GM18498 (cell line): ENCODE data around the gene LYSMD3.
"Not testable (repeated sequence)": the region's sequence is repeated elsewhere in the genome, so short reads cannot be mapped to it uniquely, and the experiment has no call there.

Source experiments
- ATAC-seq: cut with Tn5 transposase; IDR thresholded peaks from one replicate; pipeline ENCODE4 v1.9.1; 2021; ENCODE audit warnings: mild to moderate bottlenecking, moderate library complexity; ENCODE audit not compliant: unreplicated experiment

Gene LYSMD3

DNA sequence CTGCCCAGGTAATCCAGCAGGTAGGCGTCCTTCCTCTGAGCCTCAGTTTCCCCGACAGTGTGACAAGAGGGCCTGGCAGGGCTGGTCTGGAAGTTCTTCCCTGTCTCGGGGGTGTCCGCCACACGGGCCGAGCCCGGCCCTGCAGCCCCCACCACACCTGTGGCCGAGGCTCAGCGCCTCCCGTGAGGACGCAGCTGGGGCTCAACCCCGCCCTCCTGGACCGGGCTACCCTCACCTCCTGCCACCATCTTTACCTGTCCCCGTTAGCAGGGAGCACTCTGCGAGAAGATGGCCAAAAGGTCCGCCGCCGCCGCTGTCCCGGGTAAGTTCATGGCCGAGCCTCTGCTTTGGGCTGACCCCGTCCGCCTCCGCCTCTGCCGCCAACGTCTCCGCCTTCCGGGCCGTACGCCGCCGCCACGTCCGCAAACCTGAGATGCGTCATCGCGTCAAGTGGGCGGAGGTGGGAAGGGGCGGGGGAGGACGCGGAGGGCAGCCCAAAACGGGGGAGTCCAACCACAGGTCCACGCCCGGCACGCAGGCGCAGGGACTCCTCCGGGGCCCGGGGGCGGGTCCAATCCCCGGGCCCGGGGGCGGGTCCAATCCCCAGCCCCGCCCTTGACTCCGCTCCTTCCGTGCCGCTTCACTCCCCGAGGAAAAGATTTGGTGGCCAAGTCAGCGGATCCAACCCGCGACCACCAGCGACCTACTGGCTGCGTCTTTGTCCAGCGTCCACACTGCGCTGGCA, at the start of gene LYSMD3:
TSS of gene LYSMD3 (minus strand) at position 391 of the 745 bp plus-strand sequence. CDS start 4,295 bp downstream, outside the sequence.
- peak; percentile 94 for ATAC-seq

DNA sequence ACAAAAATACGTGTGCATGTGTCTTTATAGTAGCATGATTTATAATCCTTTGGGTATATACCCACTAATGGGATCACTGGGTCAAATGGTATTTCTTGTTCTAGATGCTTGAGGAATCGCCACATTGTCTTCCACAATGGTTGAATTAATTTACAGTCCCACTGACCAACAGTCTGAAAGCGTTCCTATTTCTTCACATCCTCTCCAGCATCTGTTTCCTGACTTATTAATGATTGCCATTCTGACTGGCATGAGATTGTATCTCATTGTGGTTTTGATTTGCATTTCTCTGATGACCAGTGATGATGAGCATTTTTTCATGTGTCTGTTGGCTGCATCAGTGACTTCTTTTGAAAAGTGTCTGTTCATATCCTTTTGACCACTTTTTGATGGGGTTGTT, 47.2 kb upstream of the LYSMD3 start:
- not testable (repeated sequence) for ATAC-seq

DNA sequence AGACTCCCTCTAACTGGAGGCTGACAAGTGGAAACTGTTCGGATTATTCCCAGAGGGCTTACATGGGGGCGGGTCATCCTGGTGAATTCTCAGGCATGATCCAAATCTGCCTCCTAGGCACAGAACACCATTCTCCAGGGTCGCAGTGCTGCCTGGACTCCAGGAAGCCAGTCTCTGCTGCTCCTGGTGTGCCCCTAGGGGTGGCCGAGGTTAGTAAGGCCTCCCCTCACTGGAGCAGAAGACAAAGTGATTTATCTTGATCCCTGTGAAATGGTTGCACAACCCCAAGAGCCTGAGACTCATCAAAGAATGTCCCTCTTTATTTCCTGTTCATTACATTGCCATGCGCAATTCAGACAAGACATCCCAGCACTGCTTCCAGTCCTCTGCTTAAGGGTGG, 46.3 kb upstream of the LYSMD3 start:
- no peak for ATAC-seq

DNA sequence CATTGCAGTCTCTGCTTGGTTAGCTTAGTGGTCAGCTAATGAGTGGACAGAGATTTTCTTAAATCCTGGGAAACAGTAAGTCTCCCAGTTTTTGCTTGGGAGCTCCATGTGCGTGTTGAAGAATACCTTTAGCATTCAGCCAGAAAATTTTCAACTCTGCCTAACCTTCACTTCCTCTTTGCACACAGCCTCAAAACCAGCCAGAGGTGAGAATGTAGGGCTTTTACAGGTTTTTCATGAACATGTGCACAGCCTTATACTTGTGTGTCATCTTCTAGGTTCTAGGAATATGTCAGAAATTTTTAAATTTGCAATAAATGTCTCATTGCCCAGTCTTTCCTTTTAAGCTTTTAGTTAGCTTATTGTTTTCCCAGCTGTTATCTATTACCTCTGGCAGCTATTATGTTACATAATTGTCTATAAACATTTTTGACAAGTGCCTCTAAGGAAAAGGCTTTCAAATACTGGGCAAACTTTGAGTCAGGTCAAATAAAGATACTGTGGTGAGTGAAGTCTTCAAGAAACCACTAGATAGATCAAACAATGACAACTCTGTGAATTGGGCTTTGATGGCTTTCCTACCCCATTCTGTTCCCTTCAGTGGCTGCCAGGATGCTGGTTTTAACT, 41.9 kb upstream of the LYSMD3 start:
- ATAC-seq = no peak

DNA sequence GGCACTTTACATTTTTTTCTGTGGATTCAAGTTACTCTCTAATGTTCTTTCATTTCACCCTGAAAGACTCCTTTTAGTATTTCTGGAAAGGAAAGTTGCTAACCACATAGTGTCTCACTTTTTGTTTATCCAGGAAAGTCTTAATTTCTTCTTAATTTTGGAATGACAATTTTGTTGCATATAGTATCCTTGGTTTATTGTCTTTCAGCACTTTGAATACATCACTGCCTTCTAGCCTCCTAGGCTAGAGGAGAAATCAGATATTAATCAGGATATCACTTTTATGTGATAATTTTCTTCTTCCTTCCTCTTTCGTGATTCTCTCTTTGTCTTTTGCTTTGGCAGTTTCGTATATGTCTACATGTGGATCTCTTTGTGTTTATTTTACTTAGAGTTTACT, 40.6 kb upstream of the LYSMD3 start:
- no peak for ATAC-seq

DNA sequence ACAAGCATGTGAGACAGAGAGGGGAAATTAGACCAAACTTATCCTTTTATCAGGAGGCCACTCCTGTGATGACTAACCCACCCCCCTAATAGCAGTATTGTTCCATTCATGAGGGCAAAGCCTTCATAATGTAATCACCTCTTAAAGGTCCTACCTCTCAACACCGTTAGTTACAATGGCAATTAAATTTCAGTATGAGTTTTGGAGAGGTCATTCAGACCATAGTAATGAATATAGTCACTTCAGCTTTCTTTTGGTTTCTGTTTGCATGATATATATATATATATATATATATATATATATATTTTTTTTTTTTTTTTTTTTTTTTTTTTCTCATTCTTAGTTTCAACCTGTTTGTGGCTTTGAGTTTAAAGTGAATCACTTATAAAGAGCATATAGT, 39.7 kb upstream of the LYSMD3 start:
- no peak for ATAC-seq

DNA sequence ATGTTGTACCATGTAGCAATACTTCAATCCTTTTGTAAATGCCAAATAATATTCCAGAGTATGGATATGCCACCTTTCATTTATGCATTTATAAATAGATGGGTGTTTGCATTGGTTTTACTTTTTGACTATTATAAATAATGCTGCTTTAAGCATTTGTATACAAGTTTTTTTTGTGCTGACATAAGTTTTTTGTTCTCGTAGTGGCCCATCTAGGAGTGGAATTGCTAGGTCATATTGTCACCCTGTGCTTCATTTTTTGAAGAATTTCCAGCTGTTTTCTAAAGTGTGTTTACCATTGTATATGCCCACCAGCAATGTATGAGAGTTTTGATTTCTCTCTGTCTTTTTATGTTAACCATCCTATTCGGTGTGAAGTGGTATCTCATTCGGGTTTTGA, 36.1 kb upstream of the LYSMD3 start:
- no peak for ATAC-seq

DNA sequence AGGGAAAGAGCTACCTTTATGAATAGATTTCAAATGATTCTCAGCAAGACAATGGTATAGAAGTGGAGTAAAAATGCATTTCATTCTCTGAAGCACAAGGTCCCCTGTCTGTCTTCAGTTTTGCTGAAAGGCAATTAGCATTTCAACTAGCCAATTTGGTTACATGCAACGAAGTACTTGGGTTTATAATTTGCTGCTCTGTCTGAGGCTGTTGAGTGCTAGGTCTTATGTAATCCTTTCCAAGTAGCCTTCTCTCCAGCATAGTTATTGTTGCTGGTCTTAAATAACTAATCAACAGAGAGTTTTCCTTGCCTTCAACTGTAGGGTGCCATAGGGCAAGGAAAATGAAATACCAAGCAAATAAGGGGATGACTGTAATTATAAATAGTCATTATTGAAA, 33.7 kb upstream of the LYSMD3 start:
- ATAC-seq = no peak

DNA sequence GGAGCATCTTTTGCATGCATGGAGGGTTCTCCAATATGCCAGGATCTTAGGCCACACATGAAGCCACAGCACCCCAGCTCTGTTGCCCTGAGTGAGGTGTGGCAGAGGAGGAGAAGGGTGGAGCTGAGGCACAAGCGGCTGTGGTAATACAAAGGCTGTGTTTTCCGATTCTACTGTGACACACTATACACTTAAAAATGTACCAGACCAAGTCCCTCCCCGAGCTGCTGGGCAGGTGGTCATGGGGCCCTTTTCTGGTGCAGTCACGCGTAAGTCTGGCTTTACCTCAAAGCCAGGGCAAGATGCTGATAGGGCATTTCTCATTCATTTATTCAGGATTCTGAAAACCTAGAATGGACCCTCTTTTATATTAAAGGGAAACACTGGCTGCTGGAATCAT, 33.0 kb upstream of the LYSMD3 start:
- ATAC-seq = no peak

DNA sequence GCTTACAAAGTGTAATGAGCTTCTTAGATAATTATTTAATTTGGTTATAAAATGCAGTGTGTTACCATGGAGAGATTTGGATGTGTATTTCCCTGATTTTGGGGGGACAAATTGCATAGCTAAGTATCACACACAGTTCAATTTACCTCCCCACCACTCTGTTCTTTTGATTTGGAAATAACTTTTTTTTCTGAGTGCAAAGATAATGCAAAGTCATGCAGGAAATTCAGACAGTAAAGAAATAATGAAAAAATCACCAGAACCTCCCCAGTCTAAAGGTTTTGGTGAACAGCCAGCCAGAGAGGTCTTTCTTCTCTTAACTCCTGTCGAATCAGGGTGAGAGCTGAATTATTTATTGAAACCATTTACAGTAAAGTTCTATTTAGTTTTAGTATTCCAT, 32.4 kb upstream of the LYSMD3 start:
- no peak for ATAC-seq

DNA sequence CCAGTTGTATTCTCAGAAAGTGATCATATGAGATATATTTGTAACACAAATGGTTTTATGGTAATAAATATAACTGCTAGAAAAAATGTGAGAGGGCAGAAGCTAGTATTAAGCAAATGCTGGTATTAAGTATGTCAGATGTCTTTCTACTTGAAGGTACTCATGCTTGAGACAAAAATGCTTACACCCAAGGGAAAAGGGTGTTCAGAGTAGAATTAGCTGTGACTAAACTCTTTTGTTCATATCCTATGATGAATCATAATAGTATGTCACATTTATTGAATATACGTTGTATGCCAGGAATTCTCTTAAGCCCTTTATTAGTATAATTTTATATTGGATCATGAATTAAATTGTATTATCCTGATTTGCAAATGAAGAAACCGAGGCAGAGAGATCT, 31.4 kb upstream of the LYSMD3 start:
- no peak for ATAC-seq

DNA sequence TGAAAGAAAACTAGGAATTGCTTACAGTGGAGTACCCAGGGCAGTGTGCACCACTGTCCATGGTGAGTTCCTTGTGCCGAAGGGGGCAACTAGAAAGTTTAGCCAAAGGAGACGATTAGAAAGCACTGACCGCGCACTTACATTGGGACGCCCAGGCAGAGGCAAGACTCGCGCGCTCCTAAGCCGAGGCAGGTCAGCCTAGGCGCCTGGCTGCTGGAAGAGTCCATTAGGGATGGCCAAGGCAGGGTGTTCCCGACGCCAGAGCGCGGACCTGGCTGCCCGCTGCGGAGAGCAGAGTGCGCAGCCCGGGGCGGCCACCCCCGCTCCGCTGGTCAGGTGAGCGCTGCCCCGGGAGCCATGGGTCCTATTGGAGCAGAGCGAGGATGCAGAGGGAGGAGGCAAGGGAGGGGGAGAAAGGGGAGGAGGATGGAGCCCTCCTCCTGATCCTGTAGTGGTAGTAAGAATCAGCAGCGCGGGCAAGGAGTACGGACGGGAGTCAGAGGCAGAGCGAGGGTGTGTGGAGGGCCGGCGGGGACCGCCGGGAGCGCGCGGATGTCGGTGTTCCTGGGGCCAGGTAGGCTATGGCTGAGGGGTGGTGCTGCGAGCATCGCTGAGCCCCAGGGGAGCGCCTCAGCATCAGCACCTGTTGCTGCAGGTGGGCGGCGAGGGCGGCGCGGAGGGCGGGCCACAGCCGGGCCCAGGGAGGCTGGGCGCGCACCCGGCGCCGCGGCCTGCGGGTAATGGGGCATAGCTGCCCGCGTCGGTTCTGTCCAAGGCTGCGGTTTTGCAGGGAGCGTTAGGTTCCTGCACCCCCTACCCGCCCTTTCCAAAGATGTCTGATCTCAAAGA, 29.2 kb upstream of the LYSMD3 start, which contains the start of gene ADGRV1:
TSS of gene ADGRV1 (plus strand) at position 454 of the 849 bp plus-strand sequence. CDS start at position 553, 99 bp downstream.
- peak; percentile 40 for ATAC-seq

DNA sequence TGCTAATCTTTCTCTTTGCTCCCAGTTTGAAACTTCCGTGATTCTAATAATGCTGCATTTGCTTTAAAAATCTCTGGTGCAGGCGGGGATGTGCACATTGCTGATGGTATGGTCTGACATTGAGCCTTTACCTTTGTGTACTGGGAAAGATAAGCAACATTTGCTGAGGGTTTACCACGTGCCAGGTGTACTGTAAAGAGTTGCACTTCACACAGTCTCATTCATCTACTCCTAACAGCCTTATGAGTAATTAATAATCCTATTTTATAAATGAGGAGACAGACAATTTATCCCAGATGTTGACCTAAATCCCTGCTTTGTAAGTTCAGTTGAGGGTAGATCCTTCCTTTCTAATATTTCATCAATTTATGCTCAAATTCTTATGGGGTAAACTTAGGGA, 28.5 kb upstream of the LYSMD3 start:
- ATAC-seq = no peak

DNA sequence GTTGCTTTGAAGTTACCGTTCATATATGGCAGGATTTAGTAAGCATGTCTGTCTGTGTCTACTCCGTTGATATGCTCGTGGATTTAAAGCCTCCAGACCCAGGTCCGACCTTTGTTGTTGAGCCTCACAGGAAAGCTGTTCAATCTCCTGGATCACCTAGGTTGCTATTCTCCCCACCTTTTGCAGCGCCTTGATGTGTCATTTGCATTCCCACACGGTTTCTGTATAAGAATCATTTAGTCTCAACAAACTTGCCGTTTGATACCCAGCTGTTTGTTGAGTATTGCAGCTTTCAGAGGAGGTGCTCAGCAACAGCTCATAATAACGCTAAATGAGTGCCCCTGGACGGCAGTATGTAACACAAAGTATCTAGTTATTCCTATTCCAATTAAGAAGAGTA, 28.0 kb upstream of the LYSMD3 start:
- ATAC-seq = no peak

DNA sequence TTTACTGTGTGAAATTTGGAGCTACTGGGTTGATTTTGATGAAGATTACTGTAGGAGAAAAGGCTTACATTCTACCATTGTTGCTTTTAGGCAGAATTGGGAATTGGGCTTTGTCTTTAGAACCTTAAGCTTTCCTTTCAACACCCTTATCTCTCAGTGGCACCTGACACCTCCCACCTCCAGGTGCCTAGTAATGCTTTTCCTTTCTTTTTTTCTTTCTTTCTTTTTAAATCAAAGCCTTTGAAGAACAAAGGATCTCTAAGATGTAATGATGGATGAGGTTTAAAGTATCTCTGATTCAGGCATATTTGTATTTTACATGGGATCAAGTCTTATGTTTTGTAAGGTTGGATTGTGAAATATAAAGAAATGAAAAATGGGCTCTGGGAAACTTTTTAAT, 26.3 kb upstream of the LYSMD3 start:
- ATAC-seq = no peak

DNA sequence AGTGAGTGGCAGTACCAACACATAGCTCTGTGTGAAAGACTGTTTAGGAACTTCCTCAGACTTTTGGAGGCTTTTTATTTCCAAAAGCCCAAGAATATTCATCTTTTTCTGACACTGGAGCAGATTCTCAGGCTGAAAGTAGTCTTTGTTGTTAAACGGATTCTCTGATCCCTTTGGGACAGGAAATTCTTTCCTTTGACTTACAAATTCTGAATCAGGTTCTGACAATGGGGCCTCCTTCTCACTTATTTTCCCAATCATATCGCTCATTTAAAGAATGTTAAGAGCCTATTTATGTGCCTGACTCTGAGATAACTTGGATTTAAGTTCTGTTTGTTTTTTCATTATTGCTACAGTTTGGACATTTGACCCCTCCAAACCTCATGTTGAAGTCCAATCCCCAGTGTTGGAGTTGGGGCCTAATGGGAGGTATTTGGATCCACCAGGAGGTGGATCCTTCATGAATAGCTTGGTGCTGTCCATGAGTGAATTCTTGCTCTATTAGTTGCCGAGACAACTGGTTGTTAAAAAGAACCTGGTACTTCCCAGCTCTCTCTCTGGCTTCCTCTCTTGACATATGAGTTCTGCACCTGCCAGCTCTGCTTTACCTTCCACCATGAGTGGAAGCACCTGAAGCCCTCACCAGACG, 25.1 kb upstream of the LYSMD3 start:
- ATAC-seq = no peak

DNA sequence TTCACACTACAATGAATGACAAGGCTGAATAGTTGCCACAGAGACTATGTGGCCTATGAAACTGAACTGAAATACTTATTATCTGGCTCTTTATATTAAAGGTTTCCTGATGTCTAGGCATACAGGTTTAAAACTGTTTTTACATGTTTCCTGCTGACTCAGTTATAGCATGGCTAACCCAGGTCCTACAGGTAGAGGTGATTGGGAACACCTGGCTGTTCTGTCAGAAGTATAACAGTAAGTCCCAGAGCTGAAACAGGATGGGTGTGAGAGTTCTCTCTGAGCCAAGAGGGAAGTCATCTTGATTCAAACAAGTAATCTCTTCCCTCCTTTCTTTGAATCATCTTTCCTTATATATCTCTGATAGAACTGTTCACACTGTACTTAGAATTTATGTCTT, 24.3 kb upstream of the LYSMD3 start:
- no peak for ATAC-seq

DNA sequence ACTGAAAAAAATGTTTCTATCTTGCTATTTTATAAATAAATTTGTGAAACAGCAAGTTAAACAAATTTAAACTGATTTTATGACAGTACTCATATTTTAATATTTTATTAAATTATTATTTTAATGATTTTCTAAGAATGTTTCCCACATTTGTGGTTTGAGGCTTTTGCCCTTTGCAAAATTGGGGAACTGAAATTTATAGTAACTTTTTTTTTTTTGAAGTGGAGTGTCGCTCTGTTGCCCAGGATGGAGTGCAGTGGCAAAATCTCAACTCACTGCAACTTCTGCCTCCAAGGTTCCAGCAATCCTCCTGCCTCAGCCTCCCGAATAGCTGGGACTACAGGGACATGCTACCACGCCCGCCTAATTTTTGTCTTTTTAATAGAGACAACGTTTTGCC, 22.0 kb upstream of the LYSMD3 start:
- no peak for ATAC-seq

DNA sequence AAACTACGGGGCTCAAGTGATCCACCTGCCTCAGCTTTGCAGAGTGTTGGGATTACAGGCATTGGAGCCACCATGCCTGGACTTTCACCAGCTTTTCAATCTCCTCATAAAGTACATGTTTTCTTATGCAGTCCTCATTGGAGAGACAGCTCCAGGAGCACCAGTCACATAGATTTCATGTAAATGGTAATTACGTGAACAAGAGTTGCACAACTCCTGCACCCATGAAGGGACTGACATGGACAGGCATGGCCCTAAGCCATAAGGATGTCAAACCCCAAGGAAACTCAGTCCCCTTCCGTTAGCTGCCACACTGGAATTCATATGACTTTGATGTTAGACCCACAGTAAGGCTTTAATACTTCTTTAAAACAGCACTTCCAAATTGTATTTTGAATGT, 21.6 kb upstream of the LYSMD3 start:
- ATAC-seq = no peak

DNA sequence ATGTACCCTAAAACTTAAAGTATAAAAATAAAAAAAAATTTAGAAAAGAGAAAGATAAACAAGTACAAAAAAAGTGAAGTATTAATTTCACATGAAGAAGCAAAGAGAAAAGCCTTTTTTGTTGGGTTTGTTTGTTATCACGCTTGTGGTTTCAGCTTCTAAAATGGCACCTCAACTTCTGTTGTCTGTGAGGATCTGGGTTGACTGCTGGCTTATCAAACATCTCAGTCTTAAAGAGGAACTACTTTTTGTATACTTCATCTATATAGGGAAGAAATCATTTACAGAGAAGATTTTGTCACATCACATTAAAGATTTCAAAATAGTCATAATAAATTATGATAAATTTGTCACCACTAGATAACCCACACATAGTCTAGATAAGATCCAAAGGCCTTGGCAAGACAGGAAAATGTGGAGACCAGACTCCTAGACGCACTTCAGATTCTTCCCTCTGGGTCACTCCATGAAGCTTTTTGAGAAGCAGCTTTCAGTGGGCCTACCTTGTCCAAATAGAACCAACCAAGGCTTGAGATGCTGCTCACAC, 20.4 kb upstream of the LYSMD3 start:
- peak; percentile 43 for ATAC-seq

DNA sequence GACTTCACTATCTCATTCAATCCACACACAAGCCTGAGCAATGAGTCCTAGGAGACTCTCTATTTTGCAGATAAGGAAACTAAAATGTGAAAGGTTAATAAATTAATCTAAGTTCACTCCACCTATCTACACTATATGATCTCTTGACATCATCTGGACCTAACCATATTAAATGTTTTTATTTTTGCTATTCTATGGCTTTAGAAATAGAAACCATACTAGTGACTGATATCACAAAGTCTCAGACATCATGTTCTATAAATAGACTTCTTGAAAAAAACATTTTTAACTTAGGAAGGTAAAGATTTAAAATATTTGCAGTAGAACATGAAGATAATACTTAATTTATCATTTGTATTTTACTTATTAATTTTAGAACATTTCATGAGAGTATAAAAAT, 19.8 kb upstream of the LYSMD3 start:
- ATAC-seq = no peak
